Ramos (cell line): ENCODE measurements around the gene SEC24D.
"Not testable (repeated sequence)": the region's sequence is repeated elsewhere in the genome, so short reads cannot be mapped to it uniquely, and the experiment has no call there.

ENCODE experiments used
- in situ Hi-C: fragments of 300-500 bp; cut with MboI; formaldehyde crosslinking; loops from one replicate; pipeline ENCODE4 v1.14.3; 2022; ENCODE audit warnings: low sequenced_read_pairs; ENCODE audit not compliant: unreplicated experiment

SEC24D gene

GRCh38 chr4:118835571-118836300 lies at the start of gene SEC24D:
TSS of gene SEC24D (minus strand) at chr4:118836126. CDS start at chr4:118833696, 2,430 bp downstream.
- in situ Hi-C loops, result no loop called here

- in situ Hi-C loops, result no loop called here
These were observed 48.8 kb upstream of the SEC24D start for GRCh38 chr4:118884716-118885115.

- in situ Hi-C loops, result no loop called here
These were observed 47.9 kb upstream of the SEC24D start for GRCh38 chr4:118883861-118884260.

GRCh38 chr4:118881512-118882146 lies 45.7 kb upstream of the SEC24D start:
- in situ Hi-C loops, result no loop called here

GRCh38 chr4:118879409-118879808 lies 43.5 kb upstream of the SEC24D start:
- in situ Hi-C loops, result no loop called here

GRCh38 chr4:118878507-118878906 lies 42.6 kb upstream of the SEC24D start:
- in situ Hi-C loops, result not testable (repeated sequence)

GRCh38 chr4:118877797-118878196 lies 41.9 kb upstream of the SEC24D start:
- in situ Hi-C loops, result no loop called here

- in situ Hi-C loops, result no loop called here
These were observed 36.3 kb upstream of the SEC24D start for GRCh38 chr4:118872181-118872580.

GRCh38 chr4:118869808-118870342 lies 33.9 kb upstream of the SEC24D start:
- in situ Hi-C loops, result no loop called here

- in situ Hi-C loops, result no loop called here
These were observed 31.6 kb upstream of the SEC24D start for GRCh38 chr4:118867311-118868067.

- in situ Hi-C loops, result no loop called here
These were observed 30.5 kb upstream of the SEC24D start for GRCh38 chr4:118866442-118866841.

- in situ Hi-C loops, result no loop called here
These were observed 29.3 kb upstream of the SEC24D start for GRCh38 chr4:118865091-118865708.

- in situ Hi-C loops, result no loop called here
These were observed 22.9 kb upstream of the SEC24D start for GRCh38 chr4:118858779-118859178.

GRCh38 chr4:118857760-118858159 lies 21.8 kb upstream of the SEC24D start:
- in situ Hi-C loops, result no loop called here

- in situ Hi-C loops, result no loop called here
These were observed 14.7 kb upstream of the SEC24D start for GRCh38 chr4:118850488-118851173.

- in situ Hi-C loops, result no loop called here
These were observed 14.1 kb upstream of the SEC24D start for GRCh38 chr4:118849867-118850487.

GRCh38 chr4:118848901-118849300 lies 13.0 kb upstream of the SEC24D start:
- in situ Hi-C loops, result no loop called here

GRCh38 chr4:118848242-118848641 lies 12.3 kb upstream of the SEC24D start:
- in situ Hi-C loops, result no loop called here

- in situ Hi-C loops, result no loop called here
These were observed 11.1 kb upstream of the SEC24D start for GRCh38 chr4:118846979-118847378.
